ENCODE data around the gene OPN3.

OPN3 gene

DNA sequence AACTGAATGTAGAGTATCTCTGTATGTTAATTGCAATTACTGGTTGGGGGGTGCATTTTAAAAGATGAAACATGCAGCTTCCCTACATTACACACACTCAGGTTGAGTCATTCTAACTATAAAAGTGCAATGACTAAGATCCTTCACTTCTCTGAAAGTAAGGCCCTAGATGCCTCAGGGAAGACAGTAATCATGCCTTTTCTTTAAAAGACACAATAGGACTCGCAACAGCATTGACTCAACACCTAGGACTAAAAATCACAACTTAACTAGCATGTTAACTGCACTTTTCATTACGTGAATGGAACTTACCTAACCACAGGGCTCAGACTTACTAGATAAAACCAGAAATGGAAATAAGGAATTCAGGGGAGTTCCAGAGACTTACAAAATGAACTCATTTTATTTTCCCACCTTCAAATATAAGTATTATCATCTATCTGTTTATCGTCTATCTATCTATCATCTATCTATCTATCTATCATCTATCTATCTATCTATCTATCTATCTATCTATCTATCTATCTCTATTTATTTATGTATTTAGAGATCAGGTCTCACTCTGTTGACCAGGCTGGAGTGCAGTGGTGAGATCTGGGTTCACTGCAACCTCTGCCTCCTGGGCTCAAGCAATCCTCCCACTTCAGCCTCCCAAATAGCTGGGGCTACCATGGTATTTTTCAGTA lies 47.8 kb downstream of the OPN3 start:
- TF ChIP-seq, protein P1, sequence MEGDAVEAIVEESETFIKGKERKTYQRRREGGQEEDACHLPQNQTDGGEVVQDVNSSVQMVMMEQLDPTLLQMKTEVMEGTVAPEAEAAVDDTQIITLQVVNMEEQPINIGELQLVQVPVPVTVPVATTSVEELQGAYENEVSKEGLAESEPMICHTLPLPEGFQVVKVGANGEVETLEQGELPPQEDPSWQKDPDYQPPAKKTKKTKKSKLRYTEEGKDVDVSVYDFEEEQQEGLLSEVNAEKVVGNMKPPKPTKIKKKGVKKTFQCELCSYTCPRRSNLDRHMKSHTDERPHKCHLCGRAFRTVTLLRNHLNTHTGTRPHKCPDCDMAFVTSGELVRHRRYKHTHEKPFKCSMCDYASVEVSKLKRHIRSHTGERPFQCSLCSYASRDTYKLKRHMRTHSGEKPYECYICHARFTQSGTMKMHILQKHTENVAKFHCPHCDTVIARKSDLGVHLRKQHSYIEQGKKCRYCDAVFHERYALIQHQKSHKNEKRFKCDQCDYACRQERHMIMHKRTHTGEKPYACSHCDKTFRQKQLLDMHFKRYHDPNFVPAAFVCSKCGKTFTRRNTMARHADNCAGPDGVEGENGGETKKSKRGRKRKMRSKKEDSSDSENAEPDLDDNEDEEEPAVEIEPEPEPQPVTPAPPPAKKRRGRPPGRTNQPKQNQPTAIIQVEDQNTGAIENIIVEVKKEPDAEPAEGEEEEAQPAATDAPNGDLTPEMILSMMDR (IDR thresholded peaks at IDR 0.05; ENCODE audit: low read depth, low read length, missing control alignments), result no peak
- DNase-seq (ENCODE audit: extremely low read depth, low read depth), result no peak
- H3K4me3 ChIP-seq (replicated peaks; ENCODE audit: low read depth, low read length), result no peak overlapping the region

DNA sequence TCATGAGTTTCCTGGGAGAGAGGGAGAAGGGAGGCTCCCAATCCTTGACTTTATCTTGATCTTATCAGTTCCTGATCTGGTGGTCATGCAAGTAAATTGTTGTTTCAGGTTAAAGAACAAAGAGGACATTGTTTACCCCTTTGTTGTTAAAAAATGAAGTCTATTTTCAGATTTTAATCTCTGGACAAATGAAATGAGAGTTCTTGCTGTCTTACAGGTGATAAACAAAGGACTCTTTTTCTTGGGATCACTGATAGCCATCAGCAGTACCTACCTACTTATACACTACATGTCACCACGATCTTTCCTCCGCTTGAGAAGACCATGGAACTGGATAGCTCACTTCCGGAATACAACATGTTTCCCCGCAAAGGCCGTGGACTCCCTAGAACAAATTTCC lies 48.4 kb downstream of the OPN3 start:
- DNase-seq (ENCODE audit: extremely low read depth, low read depth), result no peak
- no peak overlapping the region for H3K4me3 ChIP-seq (replicated peaks; ENCODE audit: low read depth, low read length)
- TF ChIP-seq, protein P1 (IDR thresholded peaks at IDR 0.05; ENCODE audit: low read depth, low read length, missing control alignments), result no peak

DNA sequence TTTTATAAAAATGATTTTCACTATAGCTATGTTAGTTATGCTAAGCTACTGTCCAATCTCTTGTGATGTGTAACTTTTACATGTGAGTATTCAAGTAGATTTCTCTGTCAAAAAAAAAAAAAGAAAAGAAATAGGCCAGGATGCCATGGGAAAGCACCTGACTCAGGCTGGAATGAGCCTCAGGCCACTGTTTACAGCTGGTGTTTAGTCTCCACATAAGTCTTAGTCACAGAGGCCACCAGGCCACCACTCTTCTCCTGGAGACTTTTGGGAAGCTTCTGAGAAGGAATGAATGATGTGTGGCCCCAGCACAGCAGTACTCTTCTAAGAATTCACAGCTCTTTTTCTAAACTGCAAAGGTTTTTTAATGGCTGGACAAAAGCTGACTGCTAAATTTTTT lies 48.9 kb downstream of the OPN3 start:
- no peak for DNase-seq (ENCODE audit: extremely low read depth, low read depth)
- TF ChIP-seq, protein P1 (IDR thresholded peaks at IDR 0.05; ENCODE audit: low read depth, low read length, missing control alignments), result no peak
- H3K4me3 ChIP-seq (replicated peaks; ENCODE audit: low read depth, low read length), result no peak overlapping the region

DNA sequence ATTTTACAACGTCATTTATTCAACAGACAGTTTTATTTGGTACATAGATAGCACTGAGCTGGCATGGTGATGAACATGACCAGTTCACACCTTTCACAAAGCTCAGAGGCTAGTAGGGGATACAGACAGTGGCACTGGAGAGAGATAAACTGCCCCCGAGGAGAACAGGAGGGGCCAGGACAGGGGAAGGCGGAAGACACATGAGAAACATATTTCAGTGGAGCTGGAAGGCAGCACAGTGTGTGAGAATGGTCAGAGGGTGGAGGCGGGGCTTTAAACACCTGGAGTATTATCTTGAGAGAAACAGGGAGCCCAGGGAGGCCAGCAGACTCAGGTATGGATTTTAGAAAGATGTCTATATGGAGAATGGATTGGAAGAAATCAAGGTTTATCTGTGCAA lies 49.5 kb downstream of the OPN3 start:
- no peak for DNase-seq (ENCODE audit: extremely low read depth, low read depth)
- TF ChIP-seq, protein P1 (IDR thresholded peaks at IDR 0.05; ENCODE audit: low read depth, low read length, missing control alignments), result no peak
- H3K4me3 ChIP-seq (replicated peaks; ENCODE audit: low read depth, low read length), result no peak overlapping the region

DNA sequence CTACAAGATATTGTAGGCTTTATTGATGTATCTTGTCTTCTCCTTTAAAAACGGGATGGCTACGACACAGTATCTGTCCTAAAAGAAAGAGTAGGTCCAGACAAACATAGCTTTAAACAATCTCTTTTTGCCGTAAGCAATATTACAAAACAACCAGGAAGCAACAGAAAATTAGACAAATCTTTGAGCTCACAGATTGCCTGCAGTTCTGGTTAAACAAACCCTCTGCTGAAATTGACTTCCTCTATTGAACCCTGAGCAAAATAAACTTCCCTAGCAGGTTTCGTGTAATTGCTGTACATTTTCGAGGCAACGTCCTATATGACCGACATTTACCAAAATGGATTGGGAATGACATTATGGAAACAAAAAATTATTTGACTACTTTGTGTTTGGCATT lies 50.6 kb downstream of the OPN3 start:
- no peak for DNase-seq (ENCODE audit: extremely low read depth, low read depth)
- H3K4me3 ChIP-seq (replicated peaks; ENCODE audit: low read depth, low read length), result no peak overlapping the region
- TF ChIP-seq, protein P1 (IDR thresholded peaks at IDR 0.05; ENCODE audit: low read depth, low read length, missing control alignments), result no peak

DNA sequence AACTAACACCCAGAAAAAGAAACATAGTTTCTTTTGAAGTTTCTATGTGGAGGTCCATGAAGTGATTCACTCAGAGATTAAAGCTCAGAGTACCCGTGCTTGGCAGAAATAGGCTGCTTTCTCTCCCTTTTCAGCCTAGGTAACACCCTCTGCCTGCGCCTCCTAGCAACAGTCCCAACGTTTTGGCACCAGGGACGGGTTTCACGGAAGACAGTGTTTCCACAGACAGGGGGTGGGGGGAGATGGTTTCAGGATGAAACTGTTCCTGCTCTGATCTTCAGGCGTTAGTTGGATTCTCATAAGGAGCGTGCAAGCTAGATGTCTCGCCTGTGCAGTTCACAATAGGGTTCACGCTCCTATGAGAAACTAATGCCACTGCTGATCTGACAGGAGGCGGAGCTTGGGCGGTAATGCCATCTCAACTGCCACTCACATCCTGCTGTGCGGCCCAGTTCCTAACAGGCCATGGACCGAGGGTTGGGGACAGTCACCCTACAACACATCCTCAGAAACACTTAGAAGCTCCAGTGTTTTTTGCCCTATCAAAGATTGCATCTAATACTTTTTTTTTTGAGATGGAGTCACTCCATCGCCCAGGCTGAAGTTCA lies 53.2 kb downstream of the OPN3 start:
- TF ChIP-seq, protein P1 (IDR thresholded peaks at IDR 0.05; ENCODE audit: low read depth, low read length, missing control alignments), result no peak
- DNase-seq (ENCODE audit: extremely low read depth, low read depth), result no peak
- no peak overlapping the region for H3K4me3 ChIP-seq (replicated peaks; ENCODE audit: low read depth, low read length)
